ENCODE results near the gene C2CD4A. TPM values are rescaled to one million over a fixed set of nuclear protein-coding genes. Genes with fewer than 3 reads are reported as not detected.

Gene C2CD4A
- total RNA-seq, 1 donor from 2014 or later = not detected

DNA sequence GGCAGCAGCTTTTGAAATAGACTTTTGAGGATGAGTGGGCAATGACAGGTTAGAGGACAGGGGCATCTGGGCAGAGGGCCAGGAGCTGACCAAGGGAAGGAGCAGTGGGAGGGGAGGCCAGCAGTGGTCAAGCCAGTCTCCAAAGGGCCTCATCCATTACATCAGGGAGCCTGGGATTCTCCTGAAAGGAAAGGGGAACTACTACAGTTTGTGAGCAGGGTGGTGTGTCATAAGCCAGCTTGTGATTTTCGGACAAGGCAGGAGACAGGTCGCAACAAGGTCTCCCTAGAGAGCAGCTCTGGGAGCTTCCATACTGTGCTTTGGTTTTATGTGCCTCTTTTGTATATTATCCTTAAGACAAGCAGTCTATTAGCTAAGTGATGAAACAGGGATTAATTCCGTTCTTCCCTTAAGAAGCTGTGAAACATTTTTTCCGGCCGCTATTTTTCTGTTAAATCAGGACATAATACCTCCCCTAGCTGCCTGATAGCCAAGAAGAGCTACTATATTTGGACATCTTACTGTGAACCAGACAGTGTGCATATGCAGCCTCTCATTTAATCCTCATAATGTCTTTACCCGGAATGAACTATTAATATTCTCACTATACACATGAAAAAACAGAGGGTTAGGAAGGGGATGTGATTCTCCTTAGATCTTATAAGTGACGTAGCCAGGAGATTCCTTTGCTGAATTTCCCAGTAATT, 51.9 kb downstream of the C2CD4A start:
- ATAC-seq = no peak
- DNase-seq = no peak
- intact Hi-C loops (cut with micrococcal nuclease) = no loop called here

DNA sequence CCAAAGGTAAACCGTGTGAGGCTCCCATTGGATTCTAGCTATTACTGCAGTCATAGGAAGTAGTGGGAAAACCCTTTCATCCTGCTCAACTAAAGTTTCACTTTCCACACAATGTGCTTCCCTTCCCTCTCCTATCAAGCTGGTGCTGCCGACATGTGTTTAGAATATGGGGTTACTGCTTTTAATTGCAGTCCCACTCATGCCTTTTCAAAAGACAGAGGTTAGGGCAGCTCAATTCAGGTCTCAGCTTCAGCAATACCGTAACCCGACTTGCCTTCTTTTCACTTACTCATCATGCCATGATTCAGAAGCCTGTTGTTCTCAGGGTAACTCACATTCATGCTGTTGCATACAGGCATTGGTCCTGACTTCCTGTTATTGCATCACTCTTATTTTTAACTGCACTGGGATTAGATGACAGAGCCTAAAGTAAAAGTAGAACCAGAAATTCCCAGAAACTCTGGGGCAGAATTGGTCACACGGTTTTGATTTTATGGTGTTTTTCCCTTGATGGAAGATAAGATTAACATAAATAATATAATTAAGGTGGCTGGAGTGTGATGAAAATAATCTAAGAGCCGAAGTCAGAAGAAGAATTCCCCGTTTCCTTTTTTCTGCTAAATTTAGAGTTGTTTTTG, 52.6 kb downstream of the C2CD4A start:
- DNase-seq (no peak), ATAC-seq (peak; percentile 88)
- intact Hi-C loops (cut with micrococcal nuclease) = no loop called here

DNA sequence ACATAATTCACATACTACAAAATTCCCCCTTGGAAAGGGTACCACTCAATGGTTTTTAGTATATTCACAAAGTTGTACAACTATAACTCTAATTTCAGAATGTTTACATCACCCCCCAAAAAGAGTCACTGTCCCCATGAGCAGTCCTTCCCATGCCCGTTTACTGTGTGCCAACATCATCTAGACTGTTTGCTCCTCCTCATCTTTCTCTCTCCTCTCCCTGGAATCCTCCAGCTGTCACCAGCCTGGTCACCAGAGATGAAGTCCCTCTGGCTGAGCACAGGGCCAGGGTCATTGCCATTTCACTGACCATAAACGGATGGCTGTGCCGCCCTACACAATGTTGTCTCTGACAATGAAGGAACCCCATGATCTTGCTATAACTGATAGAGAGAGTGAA, 53.1 kb downstream of the C2CD4A start:
- DNase-seq (no peak), ATAC-seq (no peak)
- intact Hi-C loops (cut with micrococcal nuclease) = no loop called here

Other genes starting within 250 kb of the C2CD4A start
- 38.6 TPM for gene VPS13C, start 6.5 kb upstream of the C2CD4A start, total RNA-seq
- gene C2CD4B, start 98.3 kb downstream of the C2CD4A start, total RNA-seq = 1.7 TPM